ENCODE data around the gene SH3PXD2A.

DNA sequence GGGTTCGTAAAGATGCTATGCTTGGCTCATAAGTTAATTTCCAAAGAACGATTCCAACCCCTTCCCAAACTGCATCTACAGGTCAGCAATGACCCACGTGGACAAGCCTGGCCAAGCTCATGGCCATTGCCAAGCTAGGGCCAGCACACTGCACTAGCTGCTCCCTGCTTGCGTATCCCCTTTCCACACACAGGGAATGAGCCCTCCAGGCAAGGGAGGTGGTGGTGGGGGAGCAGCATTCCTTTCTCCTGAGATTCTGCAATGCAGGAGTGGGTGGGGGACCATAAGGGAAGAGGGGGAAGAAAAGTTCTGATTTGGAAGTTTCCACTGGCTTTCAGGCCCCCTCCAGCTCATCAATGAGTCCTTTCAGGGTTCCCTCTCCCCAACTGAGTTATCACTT, 56.0 kb downstream of the SH3PXD2A start:
- TF ChIP-seq, protein P1, sequence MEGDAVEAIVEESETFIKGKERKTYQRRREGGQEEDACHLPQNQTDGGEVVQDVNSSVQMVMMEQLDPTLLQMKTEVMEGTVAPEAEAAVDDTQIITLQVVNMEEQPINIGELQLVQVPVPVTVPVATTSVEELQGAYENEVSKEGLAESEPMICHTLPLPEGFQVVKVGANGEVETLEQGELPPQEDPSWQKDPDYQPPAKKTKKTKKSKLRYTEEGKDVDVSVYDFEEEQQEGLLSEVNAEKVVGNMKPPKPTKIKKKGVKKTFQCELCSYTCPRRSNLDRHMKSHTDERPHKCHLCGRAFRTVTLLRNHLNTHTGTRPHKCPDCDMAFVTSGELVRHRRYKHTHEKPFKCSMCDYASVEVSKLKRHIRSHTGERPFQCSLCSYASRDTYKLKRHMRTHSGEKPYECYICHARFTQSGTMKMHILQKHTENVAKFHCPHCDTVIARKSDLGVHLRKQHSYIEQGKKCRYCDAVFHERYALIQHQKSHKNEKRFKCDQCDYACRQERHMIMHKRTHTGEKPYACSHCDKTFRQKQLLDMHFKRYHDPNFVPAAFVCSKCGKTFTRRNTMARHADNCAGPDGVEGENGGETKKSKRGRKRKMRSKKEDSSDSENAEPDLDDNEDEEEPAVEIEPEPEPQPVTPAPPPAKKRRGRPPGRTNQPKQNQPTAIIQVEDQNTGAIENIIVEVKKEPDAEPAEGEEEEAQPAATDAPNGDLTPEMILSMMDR (IDR thresholded peaks at IDR 0.05; ENCODE audit: borderline replicate concordance, extremely low read depth, low read length, poor library complexity, severe bottlenecking): no peak
- TF ChIP-seq EZH2 (IDR thresholded peaks at IDR 0.05; ENCODE audit: borderline replicate concordance, low read depth, low read length, severe bottlenecking): no peak

Data from DND-41 (cell line).